GM18951 (cell line): Measurements from ENCODE around the gene ZBTB16.

Experiments used
- POLR2A ChIP-seq: IDR thresholded peaks from 4 replicates; pipeline ENCODE4 v1.6.1; 2011; ENCODE audit warnings: mild to moderate bottlenecking; ENCODE audit not compliant: insufficient read length, insufficient read depth; ENCODE audit errors: extremely low read depth
- in situ Hi-C: fragments of 300-500 bp; cut with MboI; formaldehyde crosslinking; loops from one replicate; pipeline ENCODE4 v1.12.0; 2022; ENCODE audit warnings: low sequenced_read_pairs, mixed read lengths, inconsistent platforms; ENCODE audit not compliant: unreplicated experiment

The ZBTB16 gene

DNA sequence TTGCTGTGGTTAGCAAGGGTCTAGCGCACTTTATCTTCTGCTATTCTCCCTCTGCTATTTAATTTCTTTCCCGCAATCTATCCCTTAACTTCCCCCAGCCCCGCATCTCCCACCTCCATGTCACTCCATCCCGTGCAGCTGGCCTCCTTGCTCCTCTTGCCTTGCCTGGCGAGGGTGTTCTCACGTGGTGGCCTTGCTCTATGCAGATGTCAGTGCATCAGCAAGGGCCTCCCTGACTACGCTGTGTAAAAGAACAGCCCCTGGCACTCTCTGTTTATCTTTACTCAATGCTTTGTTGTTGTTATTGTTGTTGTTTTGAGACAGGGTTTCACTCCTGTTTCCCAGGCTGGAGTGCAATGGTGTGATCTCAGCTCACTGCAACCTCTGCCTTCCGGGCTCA lies 122.2 kb downstream of the ZBTB16 start:
- in situ Hi-C loops = no loop called here

GRCh38 chr11:114182471-114183043 lies 123.0 kb downstream of the ZBTB16 start:
- no peak for TF ChIP-seq POLR2A
- in situ Hi-C loops = no loop called here

More for the DNA sequence above, 122.2 kb downstream of the ZBTB16 start:
- no peak for TF ChIP-seq POLR2A

DNA sequence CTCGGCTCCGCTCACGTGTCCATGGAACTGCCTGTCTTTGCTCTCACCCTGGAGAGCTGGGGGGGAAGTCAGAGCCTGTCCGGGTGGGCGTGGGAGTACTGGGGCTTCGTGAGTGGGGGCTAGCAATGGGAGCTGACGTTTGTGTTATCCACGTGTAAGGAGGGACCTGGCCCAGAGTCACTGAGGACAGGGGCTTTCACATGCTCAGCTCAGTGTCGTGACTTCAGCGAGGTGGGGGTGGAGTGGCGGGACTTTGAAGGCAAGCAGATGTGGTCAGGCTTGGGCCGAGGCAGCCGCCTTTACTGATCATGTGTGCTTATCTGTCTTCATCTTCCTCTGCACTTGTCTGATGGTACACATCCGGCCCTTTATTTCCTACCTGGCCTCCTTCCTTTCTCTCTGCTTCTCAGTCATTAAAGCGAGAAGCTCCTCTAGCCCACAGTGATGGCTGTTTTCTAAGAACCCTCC lies 123.6 kb downstream of the ZBTB16 start:
- in situ Hi-C loops = no loop called here
- TF ChIP-seq POLR2A = no peak

DNA sequence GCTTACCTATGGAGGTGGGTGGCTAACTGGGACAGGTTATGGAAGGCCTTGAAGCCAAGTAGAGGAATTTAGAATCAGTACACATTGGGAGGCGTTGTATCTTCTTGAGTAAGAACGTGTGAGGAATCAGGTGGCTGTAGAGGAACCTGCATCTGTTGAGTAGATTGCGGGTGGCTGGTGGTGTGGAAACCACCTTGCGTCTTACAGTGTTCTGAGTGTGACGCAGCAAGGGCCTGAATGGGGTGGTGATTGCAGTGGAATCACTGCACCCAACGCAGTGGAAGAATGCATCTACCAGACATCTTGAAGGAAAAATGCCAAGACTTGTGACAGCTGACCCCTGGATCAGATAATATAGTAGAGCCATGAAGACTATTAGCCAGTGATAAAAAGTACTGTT lies 125.9 kb downstream of the ZBTB16 start:
- no peak for TF ChIP-seq POLR2A
- in situ Hi-C loops = no loop called here

GRCh38 chr11:114187173-114187572 lies 127.7 kb downstream of the ZBTB16 start:
- in situ Hi-C loops = no loop called here
- no peak for TF ChIP-seq POLR2A

DNA sequence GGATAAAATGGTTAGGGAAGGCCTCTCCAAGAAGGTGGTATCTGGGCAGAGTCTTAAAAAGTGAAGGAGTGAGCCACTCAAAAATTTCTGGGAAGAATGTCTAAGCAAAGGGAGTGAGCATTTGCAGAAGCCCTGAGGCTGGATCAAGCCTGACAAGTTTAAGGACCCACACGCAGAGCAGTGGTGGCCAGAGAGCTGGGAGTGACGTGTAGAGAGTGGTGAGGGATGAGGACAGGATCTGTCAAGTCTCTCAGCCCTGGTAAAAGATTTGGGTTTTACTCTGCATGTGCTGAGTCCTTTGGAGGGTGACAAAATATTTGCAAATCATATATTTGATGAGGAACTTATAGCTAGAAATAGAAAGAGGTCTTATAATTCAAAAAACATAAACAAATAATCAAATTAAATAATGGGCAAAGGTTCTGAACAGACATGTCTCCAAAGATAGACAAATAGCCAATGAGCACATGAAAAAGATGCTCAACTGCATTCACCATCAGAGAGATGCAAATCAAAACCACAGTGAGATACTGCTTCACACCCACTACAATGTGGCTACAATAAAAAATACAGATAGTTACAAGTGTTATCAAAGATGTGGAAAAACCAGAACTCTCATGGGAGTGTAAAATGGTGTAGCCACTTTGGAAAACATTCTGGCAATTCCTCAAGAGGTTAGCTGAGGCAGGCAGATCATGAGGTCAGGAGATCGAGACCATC lies 129.5 kb downstream of the ZBTB16 start:
- no peak for TF ChIP-seq POLR2A
- in situ Hi-C loops = no loop called here

- in situ Hi-C loops = no loop called here
- no peak for TF ChIP-seq POLR2A
These were observed 131.1 kb downstream of the ZBTB16 start for GRCh38 chr11:114190630-114191029.

DNA sequence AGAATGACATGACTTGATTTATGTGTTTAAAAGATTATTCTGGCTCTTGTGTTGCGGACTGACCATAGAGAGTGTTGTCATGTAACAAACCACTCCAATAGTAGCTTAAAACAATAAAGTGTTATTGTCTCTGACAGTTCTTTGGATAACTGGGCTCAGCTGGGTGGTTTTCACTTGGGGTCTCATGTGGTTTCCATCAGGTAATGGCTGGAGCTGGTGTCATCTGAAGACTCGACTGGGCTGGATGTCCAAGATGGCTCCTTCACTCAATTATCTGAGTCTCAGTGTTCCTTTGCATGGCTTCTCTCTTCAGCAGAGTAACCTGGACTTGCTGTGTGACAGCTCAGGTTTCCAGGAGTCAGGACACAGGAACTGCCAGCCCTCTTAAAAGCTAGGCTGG lies 132.4 kb downstream of the ZBTB16 start:
- no peak for TF ChIP-seq POLR2A
- in situ Hi-C loops = no loop called here

DNA sequence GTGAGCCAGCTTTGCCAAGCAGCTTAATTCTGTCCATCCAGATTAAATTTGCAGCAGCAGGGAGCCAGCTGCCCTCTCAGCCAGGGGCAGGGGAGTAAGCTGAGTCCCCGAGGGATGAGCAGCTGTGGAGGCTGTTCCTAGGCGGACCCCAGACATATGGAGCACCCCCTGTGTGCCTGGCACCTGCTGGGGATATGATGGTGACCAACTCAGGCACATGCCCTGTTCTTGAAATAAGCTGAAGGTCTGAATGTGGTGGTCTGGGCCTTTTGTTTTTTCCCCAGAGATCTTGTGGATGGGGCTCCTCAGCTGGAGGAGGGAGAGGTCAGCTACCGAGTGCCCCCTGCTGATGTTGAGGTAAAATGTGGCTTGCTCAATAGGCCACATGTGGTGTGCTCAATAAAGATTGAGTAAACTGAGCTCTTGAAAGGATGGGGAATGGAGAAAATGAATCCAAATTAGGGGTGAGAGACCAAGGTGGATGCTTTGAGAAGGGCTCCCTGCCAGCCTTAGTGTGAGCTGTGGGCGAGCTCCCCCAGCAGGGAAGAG lies 133.4 kb downstream of the ZBTB16 start:
- in situ Hi-C loops = no loop called here
- no peak for TF ChIP-seq POLR2A

DNA sequence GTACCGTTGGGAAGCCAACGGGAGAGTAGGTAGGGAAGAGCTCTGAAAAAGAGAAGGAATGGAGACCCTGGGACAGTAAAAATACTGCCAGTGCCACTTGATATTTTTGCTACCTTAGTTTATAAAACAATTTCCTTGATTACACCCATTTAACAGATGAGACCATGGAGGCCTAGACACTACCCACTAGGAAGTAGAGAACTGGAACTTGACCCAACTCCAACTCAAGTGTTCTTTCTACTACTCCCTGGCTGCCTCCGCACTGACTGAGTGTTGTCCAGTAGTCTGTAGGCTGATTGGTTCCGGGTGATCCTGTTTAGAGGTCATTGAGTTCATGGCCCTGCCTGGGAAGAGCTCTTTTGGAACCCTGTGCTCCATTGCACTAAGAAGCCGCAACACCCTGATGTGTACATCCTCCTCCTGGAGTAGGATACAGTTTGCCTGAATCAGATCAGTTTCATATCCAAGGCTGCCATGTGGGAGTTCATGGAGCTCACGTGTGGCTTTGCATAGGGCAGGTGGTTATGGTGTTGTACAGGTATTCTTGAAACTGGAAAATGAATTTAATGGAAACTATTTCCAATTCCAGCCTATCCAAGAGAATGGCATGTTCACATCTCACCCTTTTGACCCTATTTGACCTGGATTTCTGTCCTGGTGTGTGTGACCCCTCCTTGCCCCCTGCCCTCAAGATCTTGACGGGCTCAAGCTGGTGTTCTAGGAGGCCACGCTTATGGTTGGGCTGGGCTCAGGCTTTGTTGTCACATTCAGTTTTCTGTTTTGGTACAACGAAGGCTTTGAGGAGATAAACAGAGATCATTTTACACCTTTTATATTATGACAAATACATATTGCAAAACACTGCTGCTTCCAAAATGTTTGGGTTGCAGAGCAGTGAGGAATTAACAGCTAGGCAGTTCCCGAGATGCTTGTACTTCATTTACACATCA lies 134.5 kb downstream of the ZBTB16 start:
- in situ Hi-C loops = no loop called here
- no peak for TF ChIP-seq POLR2A

- in situ Hi-C loops = no loop called here
- TF ChIP-seq POLR2A = no peak
These were observed 135.2 kb downstream of the ZBTB16 start for GRCh38 chr11:114194702-114195101.

DNA sequence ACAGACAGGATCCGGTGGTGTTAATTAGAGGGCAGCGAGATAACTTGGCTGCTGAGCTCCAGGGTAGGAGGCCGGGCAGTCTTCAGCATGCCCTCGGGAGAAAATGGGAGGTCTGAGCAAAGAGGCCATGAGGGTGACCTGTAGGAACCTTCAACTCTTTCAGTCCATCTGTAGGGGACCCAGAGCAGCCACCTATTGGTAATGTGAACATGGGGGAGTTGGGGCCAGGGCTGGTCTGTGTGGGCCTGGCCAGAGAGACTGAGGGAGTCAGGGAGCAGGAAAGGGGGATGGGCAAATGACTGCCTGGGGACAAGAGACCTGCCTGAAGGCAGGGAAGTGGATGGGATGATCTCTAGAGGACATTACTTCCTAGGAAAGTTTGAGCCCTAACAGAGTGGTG lies 135.6 kb downstream of the ZBTB16 start:
- no peak for TF ChIP-seq POLR2A

More for the DNA sequence above, 135.6 kb downstream of the ZBTB16 start:
- in situ Hi-C loops = no loop called here
